ENCODE results near the gene TMEM87B.
"Not testable (repeated sequence)": the region's sequence is repeated elsewhere in the genome, so short reads cannot be mapped to it uniquely, and the experiment has no call there.

The TMEM87B gene

GRCh38 chr2:112062894-112063293 lies 7.8 kb downstream of the TMEM87B start:
- no peak overlapping the region for H3K4me2 ChIP-seq (ENCODE audit: low read length)
- no peak overlapping the region for H2AFZ ChIP-seq (ENCODE audit: low read length)
- no peaks in the 10 kb centered on the region for H3K27me3 ChIP-seq (ENCODE audit: insufficient read depth, low read length)
- TF ChIP-seq EZH2 (IDR thresholded peaks at IDR 0.05; ENCODE audit: borderline replicate concordance, low read length) (no peak), CTCF (IDR thresholded peaks at IDR 0.05; ENCODE audit: low read length) (no peak)
- no peak overlapping the region for H3K9ac ChIP-seq (ENCODE audit: low read length)
- peaks cover 81% of the 10 kb centered on the region for H3K36me3 ChIP-seq (ENCODE audit: insufficient read depth, low read length)
- no peaks in the 10 kb centered on the region for H3F3A ChIP-seq (ENCODE audit: insufficient read depth, low read length)
- H4K20me1 ChIP-seq (ENCODE audit: insufficient read depth, low read length), result no peaks in the 10 kb centered on the region
- H3K9me3 ChIP-seq (ENCODE audit: low read length), result no peaks in the 10 kb centered on the region
- H3K79me2 ChIP-seq (ENCODE audit: insufficient read depth, low read length), result no peaks in the 10 kb centered on the region
- no peak overlapping the region for H3K4me3 ChIP-seq (ENCODE audit: low read depth, low read length, poor library complexity, severe bottlenecking)
- peaks cover 5% of the 10 kb centered on the region for H3K4me1 ChIP-seq (ENCODE audit: insufficient read depth, low read length, severe bottlenecking)
- no peak overlapping the region for H3K27ac ChIP-seq (ENCODE audit: low read depth, low read length, poor library complexity, severe bottlenecking)
- H3K9me2 ChIP-seq (ENCODE audit: low read depth, low read length), result no peaks in the 10 kb centered on the region

GRCh38 chr2:112065486-112065885 lies 10.4 kb downstream of the TMEM87B start:
- H2AFZ ChIP-seq (ENCODE audit: low read length), result no peak overlapping the region
- H3K79me2 ChIP-seq (ENCODE audit: insufficient read depth, low read length), result no peaks in the 10 kb centered on the region
- no peak for TF ChIP-seq CTCF (IDR thresholded peaks at IDR 0.05; ENCODE audit: low read length)
- TF ChIP-seq EZH2 (IDR thresholded peaks at IDR 0.05; ENCODE audit: borderline replicate concordance, low read length), result no peak
- H3K9ac ChIP-seq (ENCODE audit: low read length), result no peak overlapping the region
- no peaks in the 10 kb centered on the region for H3F3A ChIP-seq (ENCODE audit: insufficient read depth, low read length)
- no peaks in the 10 kb centered on the region for H3K9me2 ChIP-seq (ENCODE audit: low read depth, low read length)
- no peak overlapping the region for H3K27ac ChIP-seq (ENCODE audit: low read depth, low read length, poor library complexity, severe bottlenecking)
- peaks cover 98% of the 10 kb centered on the region for H3K36me3 ChIP-seq (ENCODE audit: insufficient read depth, low read length)
- no peaks in the 10 kb centered on the region for H4K20me1 ChIP-seq (ENCODE audit: insufficient read depth, low read length)
- H3K4me2 ChIP-seq (ENCODE audit: low read length), result no peak overlapping the region
- H3K4me1 ChIP-seq (ENCODE audit: insufficient read depth, low read length, severe bottlenecking), result no peaks in the 10 kb centered on the region
- no peak overlapping the region for H3K4me3 ChIP-seq (ENCODE audit: low read depth, low read length, poor library complexity, severe bottlenecking)
- no peaks in the 10 kb centered on the region for H3K9me3 ChIP-seq (ENCODE audit: low read length)
- H3K27me3 ChIP-seq (ENCODE audit: insufficient read depth, low read length), result no peaks in the 10 kb centered on the region

- Histone ChIP-seq H3K9me3 (ENCODE audit: low read length) (no peaks in the 10 kb centered on the region), H4K20me1 (ENCODE audit: insufficient read depth, low read length) (no peaks in the 10 kb centered on the region), H3K9me2 (ENCODE audit: low read depth, low read length) (no peaks in the 10 kb centered on the region), H3K4me3 (ENCODE audit: low read depth, low read length, poor library complexity, severe bottlenecking) (no peak overlapping the region), H3F3A (ENCODE audit: insufficient read depth, low read length) (no peaks in the 10 kb centered on the region), H3K27me3 (ENCODE audit: insufficient read depth, low read length) (no peaks in the 10 kb centered on the region), H3K4me1 (ENCODE audit: insufficient read depth, low read length, severe bottlenecking) (no peaks in the 10 kb centered on the region), H3K9ac (ENCODE audit: low read length) (no peak overlapping the region), H2AFZ (ENCODE audit: low read length) (no peak overlapping the region), H3K27ac (ENCODE audit: low read depth, low read length, poor library complexity, severe bottlenecking) (no peak overlapping the region), H3K79me2 (ENCODE audit: insufficient read depth, low read length) (no peaks in the 10 kb centered on the region), H3K36me3 (ENCODE audit: insufficient read depth, low read length) (peaks cover 96% of the 10 kb centered on the region), H3K4me2 (ENCODE audit: low read length) (no peak overlapping the region)
- no peak for TF ChIP-seq EZH2 (IDR thresholded peaks at IDR 0.05; ENCODE audit: borderline replicate concordance, low read length)
- TF ChIP-seq CTCF (IDR thresholded peaks at IDR 0.05; ENCODE audit: low read length), result no peak
Measured at GRCh38 chr2:112065966-112066365, 10.9 kb downstream of the TMEM87B start.

- not testable (repeated sequence) for H4K20me1 ChIP-seq (ENCODE audit: insufficient read depth, low read length); H3K9ac ChIP-seq (ENCODE audit: low read length); H3K9me2 ChIP-seq (ENCODE audit: low read depth, low read length); H3K27me3 ChIP-seq (ENCODE audit: insufficient read depth, low read length); H3F3A ChIP-seq (ENCODE audit: insufficient read depth, low read length); H2AFZ ChIP-seq (ENCODE audit: low read length); H3K4me2 ChIP-seq (ENCODE audit: low read length); H3K4me1 ChIP-seq (ENCODE audit: insufficient read depth, low read length, severe bottlenecking); H3K79me2 ChIP-seq (ENCODE audit: insufficient read depth, low read length); H3K9me3 ChIP-seq (ENCODE audit: low read length); H3K4me3 ChIP-seq (ENCODE audit: low read depth, low read length, poor library complexity, severe bottlenecking); H3K27ac ChIP-seq (ENCODE audit: low read depth, low read length, poor library complexity, severe bottlenecking)
- H3K36me3 ChIP-seq (ENCODE audit: insufficient read depth, low read length), result peaks cover 90% of the 10 kb centered on the region
Measured at GRCh38 chr2:112069794-112070193, 14.7 kb downstream of the TMEM87B start.
